ENCODE measurements around the gene COL4A6.

DNA sequence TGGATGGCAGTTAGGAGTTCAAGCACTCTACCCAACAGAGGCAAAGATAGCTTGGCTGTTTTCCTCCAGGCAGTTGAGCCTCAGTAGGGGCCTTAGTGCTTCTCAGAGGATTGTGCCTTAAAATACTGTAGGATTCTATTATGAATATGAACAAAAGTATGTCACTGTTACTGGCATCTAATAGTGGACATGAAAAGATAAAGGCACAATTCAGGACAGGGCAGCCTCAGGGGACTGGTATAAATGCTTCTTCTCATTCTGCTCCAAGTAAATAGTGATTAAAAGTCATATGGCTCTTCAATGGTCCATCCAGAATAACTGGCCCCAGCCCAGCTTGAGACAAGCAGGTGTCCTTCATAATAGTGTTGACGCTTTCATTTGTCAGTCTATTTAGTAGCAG is 17.7 kb downstream of the COL4A6 start:
- TF ChIP-seq POLR2A (IDR thresholded peaks at IDR 0.05): no peak
- TF ChIP-seq, protein P1, sequence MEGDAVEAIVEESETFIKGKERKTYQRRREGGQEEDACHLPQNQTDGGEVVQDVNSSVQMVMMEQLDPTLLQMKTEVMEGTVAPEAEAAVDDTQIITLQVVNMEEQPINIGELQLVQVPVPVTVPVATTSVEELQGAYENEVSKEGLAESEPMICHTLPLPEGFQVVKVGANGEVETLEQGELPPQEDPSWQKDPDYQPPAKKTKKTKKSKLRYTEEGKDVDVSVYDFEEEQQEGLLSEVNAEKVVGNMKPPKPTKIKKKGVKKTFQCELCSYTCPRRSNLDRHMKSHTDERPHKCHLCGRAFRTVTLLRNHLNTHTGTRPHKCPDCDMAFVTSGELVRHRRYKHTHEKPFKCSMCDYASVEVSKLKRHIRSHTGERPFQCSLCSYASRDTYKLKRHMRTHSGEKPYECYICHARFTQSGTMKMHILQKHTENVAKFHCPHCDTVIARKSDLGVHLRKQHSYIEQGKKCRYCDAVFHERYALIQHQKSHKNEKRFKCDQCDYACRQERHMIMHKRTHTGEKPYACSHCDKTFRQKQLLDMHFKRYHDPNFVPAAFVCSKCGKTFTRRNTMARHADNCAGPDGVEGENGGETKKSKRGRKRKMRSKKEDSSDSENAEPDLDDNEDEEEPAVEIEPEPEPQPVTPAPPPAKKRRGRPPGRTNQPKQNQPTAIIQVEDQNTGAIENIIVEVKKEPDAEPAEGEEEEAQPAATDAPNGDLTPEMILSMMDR (IDR thresholded peaks at IDR 0.05): no peak
- TF ChIP-seq EP300 (IDR thresholded peaks at IDR 0.05): no peak
